Measurements from ENCODE around the gene MOSPD3. TPM values are rescaled to one million over a fixed set of nuclear protein-coding genes. Genes with fewer than 3 reads are reported as not detected.

Gene MOSPD3
- total and polyA plus RNA-seq, 2 experiments from 2014 or later = 15.3 to 23.5 TPM

DNA sequence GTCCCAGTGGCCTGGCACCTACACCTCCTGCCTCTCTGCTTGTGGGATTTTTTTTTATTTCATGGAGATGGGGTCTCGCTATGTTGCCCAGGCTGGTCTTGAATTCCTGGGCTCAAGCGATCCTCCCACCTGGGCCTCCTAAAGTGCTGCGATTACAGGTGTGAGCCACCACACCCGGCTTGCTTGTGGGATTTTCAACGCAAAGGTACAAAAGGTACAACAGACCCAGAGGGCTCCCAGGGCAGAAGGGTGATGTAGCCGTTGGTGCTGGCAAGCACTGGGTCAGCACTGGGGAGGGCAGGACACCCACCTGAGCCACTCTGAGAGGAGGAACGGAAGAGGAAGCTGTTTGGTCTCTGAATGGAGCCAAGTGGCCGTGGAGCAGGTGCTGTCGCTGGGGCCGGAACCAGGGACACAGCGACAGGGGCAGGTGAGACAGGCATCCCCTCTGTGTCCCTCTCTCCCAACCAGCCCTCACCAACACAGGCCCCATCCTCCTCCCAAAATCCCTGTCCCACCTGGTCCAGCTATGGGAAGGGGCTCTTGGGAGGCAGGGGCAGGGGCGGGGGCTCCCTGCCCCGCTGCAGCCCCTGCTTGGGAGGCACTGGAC, 35.9 kb upstream of the MOSPD3 start:
- Histone ChIP-seq H3K36me3 (ENCODE audit: insufficient read depth) (peaks cover 9% of the 10 kb centered on the region; the same call in 1 of the 2 replicates), H3K4me1 (ENCODE audit: insufficient read depth) (peaks cover 13% of the 10 kb centered on the region), H2AFZ (no peak overlapping the region), H3K27me3 (ENCODE audit: insufficient read depth) (no peaks in the 10 kb centered on the region), H3K27ac (ENCODE audit: low read depth) (no peak overlapping the region), H4K20me1 (replicated peaks; ENCODE audit: insufficient read depth) (no peaks in the 10 kb centered on the region), H3K4me3 (no peak overlapping the region), H3K4me2 (no peak overlapping the region), H3K9me2 (ENCODE audit: insufficient read depth) (no peaks in the 10 kb centered on the region), H3F3A (replicated peaks; ENCODE audit: low read depth) (peaks cover 3% of the 10 kb centered on the region; the same call in 1 of the 2 replicates), H3K79me2 (replicated peaks; ENCODE audit: insufficient read depth) (no peaks in the 10 kb centered on the region)
- DNase-seq (ENCODE audit: low spot score) (no peak), ATAC-seq (no peak)
- TF ChIP-seq POLR2AphosphoS5 (IDR thresholded peaks at IDR 0.05; ENCODE audit: low read depth) (no peak), CREB1 (CRISPR knock-in tag; IDR thresholded peaks at IDR 0.05; ENCODE audit: low read depth) (no peak), ZNF114 (CRISPR knock-in tag; IDR thresholded peaks at IDR 0.05) (no peak), EZH2phosphoT487 (IDR thresholded peaks at IDR 0.05; ENCODE audit: unreplicated experiment) (no peak), NANOG (IDR thresholded peaks at IDR 0.05; ENCODE audit: borderline replicate concordance) (no peak), ZNF331 (CRISPR knock-in tag; IDR thresholded peaks at IDR 0.05; ENCODE audit: low read depth) (no peak), EZH2 (IDR thresholded peaks at IDR 0.05; ENCODE audit: low read depth, unreplicated experiment) (no peak), STAT1 (IDR thresholded peaks at IDR 0.05; ENCODE audit: unreplicated experiment) (no peak), JUNB (IDR thresholded peaks at IDR 0.05; ENCODE audit: unreplicated experiment) (no peak)
- TF ChIP-seq, protein P1, sequence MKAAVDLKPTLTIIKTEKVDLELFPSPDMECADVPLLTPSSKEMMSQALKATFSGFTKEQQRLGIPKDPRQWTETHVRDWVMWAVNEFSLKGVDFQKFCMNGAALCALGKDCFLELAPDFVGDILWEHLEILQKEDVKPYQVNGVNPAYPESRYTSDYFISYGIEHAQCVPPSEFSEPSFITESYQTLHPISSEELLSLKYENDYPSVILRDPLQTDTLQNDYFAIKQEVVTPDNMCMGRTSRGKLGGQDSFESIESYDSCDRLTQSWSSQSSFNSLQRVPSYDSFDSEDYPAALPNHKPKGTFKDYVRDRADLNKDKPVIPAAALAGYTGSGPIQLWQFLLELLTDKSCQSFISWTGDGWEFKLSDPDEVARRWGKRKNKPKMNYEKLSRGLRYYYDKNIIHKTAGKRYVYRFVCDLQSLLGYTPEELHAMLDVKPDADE (IDR thresholded peaks at IDR 0.05) = no peak
- TF ChIP-seq, protein P2, sequence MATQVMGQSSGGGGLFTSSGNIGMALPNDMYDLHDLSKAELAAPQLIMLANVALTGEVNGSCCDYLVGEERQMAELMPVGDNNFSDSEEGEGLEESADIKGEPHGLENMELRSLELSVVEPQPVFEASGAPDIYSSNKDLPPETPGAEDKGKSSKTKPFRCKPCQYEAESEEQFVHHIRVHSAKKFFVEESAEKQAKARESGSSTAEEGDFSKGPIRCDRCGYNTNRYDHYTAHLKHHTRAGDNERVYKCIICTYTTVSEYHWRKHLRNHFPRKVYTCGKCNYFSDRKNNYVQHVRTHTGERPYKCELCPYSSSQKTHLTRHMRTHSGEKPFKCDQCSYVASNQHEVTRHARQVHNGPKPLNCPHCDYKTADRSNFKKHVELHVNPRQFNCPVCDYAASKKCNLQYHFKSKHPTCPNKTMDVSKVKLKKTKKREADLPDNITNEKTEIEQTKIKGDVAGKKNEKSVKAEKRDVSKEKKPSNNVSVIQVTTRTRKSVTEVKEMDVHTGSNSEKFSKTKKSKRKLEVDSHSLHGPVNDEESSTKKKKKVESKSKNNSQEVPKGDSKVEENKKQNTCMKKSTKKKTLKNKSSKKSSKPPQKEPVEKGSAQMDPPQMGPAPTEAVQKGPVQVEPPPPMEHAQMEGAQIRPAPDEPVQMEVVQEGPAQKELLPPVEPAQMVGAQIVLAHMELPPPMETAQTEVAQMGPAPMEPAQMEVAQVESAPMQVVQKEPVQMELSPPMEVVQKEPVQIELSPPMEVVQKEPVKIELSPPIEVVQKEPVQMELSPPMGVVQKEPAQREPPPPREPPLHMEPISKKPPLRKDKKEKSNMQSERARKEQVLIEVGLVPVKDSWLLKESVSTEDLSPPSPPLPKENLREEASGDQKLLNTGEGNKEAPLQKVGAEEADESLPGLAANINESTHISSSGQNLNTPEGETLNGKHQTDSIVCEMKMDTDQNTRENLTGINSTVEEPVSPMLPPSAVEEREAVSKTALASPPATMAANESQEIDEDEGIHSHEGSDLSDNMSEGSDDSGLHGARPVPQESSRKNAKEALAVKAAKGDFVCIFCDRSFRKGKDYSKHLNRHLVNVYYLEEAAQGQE (IDR thresholded peaks at IDR 0.05; ENCODE audit: unreplicated experiment) = no peak
- TF ChIP-seq, protein P3, sequence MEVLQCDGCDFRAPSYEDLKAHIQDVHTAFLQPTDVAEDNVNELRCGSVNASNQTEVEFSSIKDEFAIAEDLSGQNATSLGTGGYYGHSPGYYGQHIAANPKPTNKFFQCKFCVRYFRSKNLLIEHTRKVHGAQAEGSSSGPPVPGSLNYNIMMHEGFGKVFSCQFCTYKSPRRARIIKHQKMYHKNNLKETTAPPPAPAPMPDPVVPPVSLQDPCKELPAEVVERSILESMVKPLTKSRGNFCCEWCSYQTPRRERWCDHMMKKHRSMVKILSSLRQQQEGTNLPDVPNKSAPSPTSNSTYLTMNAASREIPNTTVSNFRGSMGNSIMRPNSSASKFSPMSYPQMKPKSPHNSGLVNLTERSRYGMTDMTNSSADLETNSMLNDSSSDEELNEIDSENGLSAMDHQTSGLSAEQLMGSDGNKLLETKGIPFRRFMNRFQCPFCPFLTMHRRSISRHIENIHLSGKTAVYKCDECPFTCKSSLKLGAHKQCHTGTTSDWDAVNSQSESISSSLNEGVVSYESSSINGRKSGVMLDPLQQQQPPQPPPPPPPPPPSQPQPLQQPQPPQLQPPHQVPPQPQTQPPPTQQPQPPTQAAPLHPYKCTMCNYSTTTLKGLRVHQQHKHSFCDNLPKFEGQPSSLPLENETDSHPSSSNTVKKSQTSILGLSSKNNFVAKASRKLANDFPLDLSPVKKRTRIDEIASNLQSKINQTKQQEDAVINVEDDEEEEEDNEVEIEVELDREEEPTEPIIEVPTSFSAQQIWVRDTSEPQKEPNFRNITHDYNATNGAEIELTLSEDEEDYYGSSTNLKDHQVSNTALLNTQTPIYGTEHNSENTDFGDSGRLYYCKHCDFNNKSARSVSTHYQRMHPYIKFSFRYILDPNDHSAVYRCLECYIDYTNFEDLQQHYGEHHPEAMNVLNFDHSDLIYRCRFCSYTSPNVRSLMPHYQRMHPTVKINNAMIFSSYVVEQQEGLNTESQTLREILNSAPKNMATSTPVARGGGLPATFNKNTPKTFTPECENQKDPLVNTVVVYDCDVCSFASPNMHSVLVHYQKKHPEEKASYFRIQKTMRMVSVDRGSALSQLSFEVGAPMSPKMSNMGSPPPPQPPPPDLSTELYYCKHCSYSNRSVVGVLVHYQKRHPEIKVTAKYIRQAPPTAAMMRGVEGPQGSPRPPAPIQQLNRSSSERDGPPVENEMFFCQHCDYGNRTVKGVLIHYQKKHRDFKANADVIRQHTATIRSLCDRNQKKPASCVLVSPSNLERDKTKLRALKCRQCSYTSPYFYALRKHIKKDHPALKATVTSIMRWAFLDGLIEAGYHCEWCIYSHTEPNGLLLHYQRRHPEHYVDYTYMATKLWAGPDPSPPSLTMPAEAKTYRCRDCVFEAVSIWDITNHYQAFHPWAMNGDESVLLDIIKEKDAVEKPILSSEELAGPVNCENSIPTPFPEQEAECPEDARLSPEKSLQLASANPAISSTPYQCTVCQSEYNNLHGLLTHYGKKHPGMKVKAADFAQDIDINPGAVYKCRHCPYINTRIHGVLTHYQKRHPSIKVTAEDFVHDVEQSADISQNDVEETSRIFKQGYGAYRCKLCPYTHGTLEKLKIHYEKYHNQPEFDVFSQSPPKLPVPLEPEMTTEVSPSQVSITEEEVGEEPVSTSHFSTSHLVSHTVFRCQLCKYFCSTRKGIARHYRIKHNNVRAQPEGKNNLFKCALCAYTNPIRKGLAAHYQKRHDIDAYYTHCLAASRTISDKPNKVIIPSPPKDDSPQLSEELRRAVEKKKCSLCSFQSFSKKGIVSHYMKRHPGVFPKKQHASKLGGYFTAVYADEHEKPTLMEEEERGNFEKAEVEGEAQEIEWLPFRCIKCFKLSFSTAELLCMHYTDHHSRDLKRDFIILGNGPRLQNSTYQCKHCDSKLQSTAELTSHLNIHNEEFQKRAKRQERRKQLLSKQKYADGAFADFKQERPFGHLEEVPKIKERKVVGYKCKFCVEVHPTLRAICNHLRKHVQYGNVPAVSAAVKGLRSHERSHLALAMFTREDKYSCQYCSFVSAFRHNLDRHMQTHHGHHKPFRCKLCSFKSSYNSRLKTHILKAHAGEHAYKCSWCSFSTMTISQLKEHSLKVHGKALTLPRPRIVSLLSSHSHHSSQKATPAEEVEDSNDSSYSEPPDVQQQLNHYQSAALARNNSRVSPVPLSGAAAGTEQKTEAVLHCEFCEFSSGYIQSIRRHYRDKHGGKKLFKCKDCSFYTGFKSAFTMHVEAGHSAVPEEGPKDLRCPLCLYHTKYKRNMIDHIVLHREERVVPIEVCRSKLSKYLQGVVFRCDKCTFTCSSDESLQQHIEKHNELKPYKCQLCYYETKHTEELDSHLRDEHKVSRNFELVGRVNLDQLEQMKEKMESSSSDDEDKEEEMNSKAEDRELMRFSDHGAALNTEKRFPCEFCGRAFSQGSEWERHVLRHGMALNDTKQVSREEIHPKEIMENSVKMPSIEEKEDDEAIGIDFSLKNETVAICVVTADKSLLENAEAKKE (CRISPR knock-in tag; IDR thresholded peaks at IDR 0.05) = no peak
- TF ChIP-seq, protein P4, sequence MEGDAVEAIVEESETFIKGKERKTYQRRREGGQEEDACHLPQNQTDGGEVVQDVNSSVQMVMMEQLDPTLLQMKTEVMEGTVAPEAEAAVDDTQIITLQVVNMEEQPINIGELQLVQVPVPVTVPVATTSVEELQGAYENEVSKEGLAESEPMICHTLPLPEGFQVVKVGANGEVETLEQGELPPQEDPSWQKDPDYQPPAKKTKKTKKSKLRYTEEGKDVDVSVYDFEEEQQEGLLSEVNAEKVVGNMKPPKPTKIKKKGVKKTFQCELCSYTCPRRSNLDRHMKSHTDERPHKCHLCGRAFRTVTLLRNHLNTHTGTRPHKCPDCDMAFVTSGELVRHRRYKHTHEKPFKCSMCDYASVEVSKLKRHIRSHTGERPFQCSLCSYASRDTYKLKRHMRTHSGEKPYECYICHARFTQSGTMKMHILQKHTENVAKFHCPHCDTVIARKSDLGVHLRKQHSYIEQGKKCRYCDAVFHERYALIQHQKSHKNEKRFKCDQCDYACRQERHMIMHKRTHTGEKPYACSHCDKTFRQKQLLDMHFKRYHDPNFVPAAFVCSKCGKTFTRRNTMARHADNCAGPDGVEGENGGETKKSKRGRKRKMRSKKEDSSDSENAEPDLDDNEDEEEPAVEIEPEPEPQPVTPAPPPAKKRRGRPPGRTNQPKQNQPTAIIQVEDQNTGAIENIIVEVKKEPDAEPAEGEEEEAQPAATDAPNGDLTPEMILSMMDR (conservative IDR thresholded peaks at IDR 0.05; ENCODE audit: low read depth in 2 of 2) = no peak
- Mint-ChIP-seq H3K9me3 (no peaks in the 10 kb centered on the region), H3K27ac (no peak overlapping the region), H3K27me3 (ENCODE audit: insufficient read depth, low read depth, poor library complexity) (peaks cover 15% of the 10 kb centered on the region), H3K4me3 (no peak overlapping the region), H3K36me3 (ENCODE audit: low read depth) (peaks cover 12% of the 10 kb centered on the region), H3K4me1 (peaks cover 11% of the 10 kb centered on the region)

All from GM23338 (cell line).